ENCODE data around the gene RAPGEF2.

- TF ChIP-seq CTCF (IDR thresholded peaks at IDR 0.05): no peak
- no peak for TF ChIP-seq ZFX (IDR thresholded peaks at IDR 0.05; ENCODE audit: borderline replicate concordance)
Measured at GRCh38 chr4:159298502-159298901, 195.6 kb downstream of the RAPGEF2 start.

Measured in 22Rv1 (cell line).